ENCODE measurements around the gene SLC24A3.

Gene SLC24A3

DNA sequence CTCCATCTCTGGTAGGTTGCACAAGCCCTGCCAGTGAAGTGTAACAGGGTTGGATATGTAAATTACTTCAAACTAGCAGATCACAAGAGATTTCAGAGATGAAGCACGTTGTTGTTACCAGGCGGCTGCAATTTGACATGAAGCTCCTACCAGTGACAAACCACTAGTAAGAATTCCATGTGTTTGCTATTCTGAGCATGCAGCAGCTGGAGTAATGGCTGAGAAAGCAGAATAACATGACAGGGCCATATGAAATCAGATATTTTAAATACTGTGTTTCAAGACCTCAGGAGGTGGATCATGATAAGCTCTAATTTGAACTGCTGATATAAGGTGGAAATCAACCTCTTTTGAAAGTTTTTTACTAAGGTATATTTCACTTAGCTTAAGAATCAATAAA, 557.1 kb downstream of the SLC24A3 start:
- no peak for TF ChIP-seq CTCF (IDR thresholded peaks at IDR 0.05; ENCODE audit: insufficient read depth, low read length, poor library complexity, severe bottlenecking)
- DNase-seq (ENCODE audit: extremely low read depth, insufficient read length) = no peak
- Histone ChIP-seq H3K27me3 (replicated peaks; ENCODE audit: control insufficient read depth, insufficient read depth, low read length) (no peaks in the 10 kb centered on the region; the same call in none of the 2 replicates), H3K36me3 (ENCODE audit: control insufficient read depth, insufficient read depth, low read length) (no peaks in the 10 kb centered on the region), H3K4me3 (replicated peaks; ENCODE audit: low read depth, low read length) (no peak overlapping the region)

GRCh38 chr20:19770375-19770774, 557.9 kb downstream of the SLC24A3 start:
- Histone ChIP-seq H3K4me3 (replicated peaks; ENCODE audit: low read depth, low read length) (no peak overlapping the region), H3K27me3 (replicated peaks; ENCODE audit: control insufficient read depth, insufficient read depth, low read length) (no peaks in the 10 kb centered on the region; the same call in none of the 2 replicates), H3K36me3 (ENCODE audit: control insufficient read depth, insufficient read depth, low read length) (no peaks in the 10 kb centered on the region)
- no peak for TF ChIP-seq CTCF (IDR thresholded peaks at IDR 0.05; ENCODE audit: insufficient read depth, low read length, poor library complexity, severe bottlenecking)
- no peak for DNase-seq (ENCODE audit: extremely low read depth, insufficient read length)

- no peaks in the 10 kb centered on the region; the same call in none of the 2 replicates for H3K27me3 ChIP-seq (replicated peaks; ENCODE audit: control insufficient read depth, insufficient read depth, low read length)
- no peak overlapping the region for H3K4me3 ChIP-seq (replicated peaks; ENCODE audit: low read depth, low read length)
- no peak for DNase-seq (ENCODE audit: extremely low read depth, insufficient read length)
- TF ChIP-seq CTCF (IDR thresholded peaks at IDR 0.05; ENCODE audit: insufficient read depth, low read length, poor library complexity, severe bottlenecking) = no peak
- H3K36me3 ChIP-seq (ENCODE audit: control insufficient read depth, insufficient read depth, low read length) = no peaks in the 10 kb centered on the region
These were observed 558.6 kb downstream of the SLC24A3 start for GRCh38 chr20:19771031-19771430.
